Panc1 (cell line): Measurements from ENCODE around the gene VPS35L. TPM values are rescaled to one million over a fixed set of nuclear protein-coding genes. Genes with fewer than 3 reads are reported as not detected.
A peak's percentile ranks its signal among the peaks of the same experiment; 100 is the strongest.

Experiments used
- ATAC-seq: fragments of 200-7000 bp; cut with Tn5 transposase; 2 replicates; pipeline ENCODE4 v1.9.1; 2020; ENCODE audit warnings: mild to moderate bottlenecking, moderate library complexity
- BruUV-seq: library from RNA; stranded (reverse); fragments of 400-500 nt; replicated peaks from 2 replicates; lab custom pipeline; 2021; lab: Mats Ljungman, UMichigan
- CTCF ChIA-PET: fragments of 300-600 bp; sonication (Branson Sonifier 250); formaldehyde crosslinking; loops from one replicate; lab custom pipeline; 2022; ENCODE audit warnings: antibody characterized with exemption; lab: Charles Lee
- POLR2A ChIA-PET: fragments of 300-600 bp; sonication (Branson Sonifier 250); formaldehyde crosslinking; loops from one replicate; lab custom pipeline; 2022; ENCODE audit warnings: antibody characterized with exemption; lab: Charles Lee
- DNase-seq: peaks from one replicate; pipeline ENCODE4 v3.0.0-alpha.2; 2010; ENCODE audit warnings: low read depth, low spot score
- H3K27ac ChIP-seq: 2 replicates; pipeline ENCODE4 v1.5.1; 2011; ENCODE audit warnings: mild to moderate bottlenecking, low read length, inconsistent platforms
- H3K27me3 ChIP-seq: fragments of 200-500 bp; sonication (Bioruptor generic); 2 replicates; pipeline ENCODE4 v1.6.0; 2014; ENCODE audit warnings: low read length, inconsistent platforms; ENCODE audit not compliant: control insufficient read depth, insufficient read depth
- H3K36me3 ChIP-seq: fragments of 200-500 bp; sonication (Bioruptor generic); 2 replicates; pipeline ENCODE4 v1.5.1; 2014; ENCODE audit warnings: inconsistent platforms, mild to moderate bottlenecking, low read length, moderate library complexity; ENCODE audit not compliant: control insufficient read depth, insufficient read depth
- H3K4me1 ChIP-seq: 2 replicates; pipeline ENCODE4 v1.5.1; 2011; ENCODE audit warnings: inconsistent platforms, mild to moderate bottlenecking, low read length, moderate library complexity; ENCODE audit not compliant: control insufficient read depth, insufficient read depth
- H3K4me3 ChIP-seq, 2 experiments: 2 replicates each; pipeline ENCODE4 v1.5.1; 2011 to 2012; ENCODE audit warnings: low read depth in 2 of 2, low read length in 2 of 2, mild to moderate bottlenecking in 2 of 2, inconsistent platforms in 1 of 2, moderate library complexity in 1 of 2
- H3K9me3 ChIP-seq: fragments of 200-500 bp; sonication (Bioruptor generic); 2 replicates; pipeline ENCODE4 v1.5.1; 2014; ENCODE audit warnings: low read depth, mild to moderate bottlenecking, inconsistent platforms, low read length, moderate library complexity; ENCODE audit not compliant: control insufficient read depth, insufficient read depth
- POLR2AphosphoS5 ChIP-seq: IDR thresholded peaks from 2 replicates; pipeline ENCODE4 v1.6.1; 2012; ENCODE audit warnings: mild to moderate bottlenecking, low read depth, low read length, moderate library complexity
- REST ChIP-seq, 2 experiments: IDR thresholded peaks; 2 replicates each; pipeline ENCODE4 v1.6.1; 2011 to 2012; ENCODE audit warnings: low read depth in 2 of 2, control low read depth in 1 of 2, low read length in 1 of 2, mild to moderate bottlenecking in 1 of 2, moderate library complexity in 1 of 2; ENCODE audit not compliant: insufficient read depth in 1 of 2
- SIN3A ChIP-seq: IDR thresholded peaks from 2 replicates; pipeline ENCODE4 v1.6.1; 2012; ENCODE audit warnings: low read depth, mild to moderate bottlenecking, low read length, moderate library complexity, borderline replicate concordance; ENCODE audit not compliant: insufficient read depth
- TCF7L2 ChIP-seq: IDR thresholded peaks from 2 replicates; pipeline ENCODE4 v1.6.1; 2011; ENCODE audit warnings: mild to moderate bottlenecking, low read depth, low read length, inconsistent platforms
- in situ Hi-C: cut with HindIII; loops from 2 replicates; pipeline ENCODE4 v1.10.0; 2016; ENCODE audit warnings: low sequenced_read_pairs, low pct_unique_long_range_greater_than_20kb
- intact Hi-C: fragments of 100-400 bp; cut with micrococcal nuclease; formaldehyde crosslinking; loops from one replicate; pipeline ENCODE4 v1.10.0; 2022; ENCODE audit not compliant: unreplicated experiment
- total RNA-seq: library from RNA; stranded (reverse); gene quantifications from one replicate; pipeline ENCODE4 v1.2.1, GENCODE V29; 2021; ENCODE audit not compliant: unreplicated experiment
- TF ChIP-seq, protein P1 (sequence below): fragments of 450-650 bp; IDR thresholded peaks from 2 replicates; pipeline ENCODE4 v1.5.1; 2017; ENCODE audit warnings: mild to moderate bottlenecking

Gene VPS35L
- total RNA-seq, 1 experiment from 2014 or later, result 124 TPM

GRCh38 chr16:19703172-19703889 is 147.8 kb downstream of the VPS35L start:
- intact Hi-C loops (no loop called here), in situ Hi-C loops (no loop called here)
- H3K4me1 ChIP-seq, result peaks cover 8% of the 10 kb centered on the region
- H3K27me3 ChIP-seq, result no peaks in the 10 kb centered on the region
- TF ChIP-seq REST (IDR thresholded peaks at IDR 0.05; ENCODE audit: insufficient read depth in 1 of 2, low read depth in 2 of 2, low read length in 1 of 2) (no peak), TCF7L2 (no peak), POLR2AphosphoS5 (no peak), SIN3A (no peak)
- TF ChIP-seq, protein P1, sequence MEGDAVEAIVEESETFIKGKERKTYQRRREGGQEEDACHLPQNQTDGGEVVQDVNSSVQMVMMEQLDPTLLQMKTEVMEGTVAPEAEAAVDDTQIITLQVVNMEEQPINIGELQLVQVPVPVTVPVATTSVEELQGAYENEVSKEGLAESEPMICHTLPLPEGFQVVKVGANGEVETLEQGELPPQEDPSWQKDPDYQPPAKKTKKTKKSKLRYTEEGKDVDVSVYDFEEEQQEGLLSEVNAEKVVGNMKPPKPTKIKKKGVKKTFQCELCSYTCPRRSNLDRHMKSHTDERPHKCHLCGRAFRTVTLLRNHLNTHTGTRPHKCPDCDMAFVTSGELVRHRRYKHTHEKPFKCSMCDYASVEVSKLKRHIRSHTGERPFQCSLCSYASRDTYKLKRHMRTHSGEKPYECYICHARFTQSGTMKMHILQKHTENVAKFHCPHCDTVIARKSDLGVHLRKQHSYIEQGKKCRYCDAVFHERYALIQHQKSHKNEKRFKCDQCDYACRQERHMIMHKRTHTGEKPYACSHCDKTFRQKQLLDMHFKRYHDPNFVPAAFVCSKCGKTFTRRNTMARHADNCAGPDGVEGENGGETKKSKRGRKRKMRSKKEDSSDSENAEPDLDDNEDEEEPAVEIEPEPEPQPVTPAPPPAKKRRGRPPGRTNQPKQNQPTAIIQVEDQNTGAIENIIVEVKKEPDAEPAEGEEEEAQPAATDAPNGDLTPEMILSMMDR, result no peak
- H3K36me3 ChIP-seq, result peaks cover 3% of the 10 kb centered on the region; the same call in 1 of the 2 replicates
- H3K27ac ChIP-seq, result no peak overlapping the region
- no peaks in the 10 kb centered on the region for H3K9me3 ChIP-seq
- POLR2A ChIA-PET, result no interaction called here
- TSS peak; percentile 24 for BruUV-seq
- H3K4me3 ChIP-seq, result no peak overlapping the region
- DNase-seq, result no peak
- ATAC-seq, result no peak
- CTCF ChIA-PET, result no interaction called here

DNA sequence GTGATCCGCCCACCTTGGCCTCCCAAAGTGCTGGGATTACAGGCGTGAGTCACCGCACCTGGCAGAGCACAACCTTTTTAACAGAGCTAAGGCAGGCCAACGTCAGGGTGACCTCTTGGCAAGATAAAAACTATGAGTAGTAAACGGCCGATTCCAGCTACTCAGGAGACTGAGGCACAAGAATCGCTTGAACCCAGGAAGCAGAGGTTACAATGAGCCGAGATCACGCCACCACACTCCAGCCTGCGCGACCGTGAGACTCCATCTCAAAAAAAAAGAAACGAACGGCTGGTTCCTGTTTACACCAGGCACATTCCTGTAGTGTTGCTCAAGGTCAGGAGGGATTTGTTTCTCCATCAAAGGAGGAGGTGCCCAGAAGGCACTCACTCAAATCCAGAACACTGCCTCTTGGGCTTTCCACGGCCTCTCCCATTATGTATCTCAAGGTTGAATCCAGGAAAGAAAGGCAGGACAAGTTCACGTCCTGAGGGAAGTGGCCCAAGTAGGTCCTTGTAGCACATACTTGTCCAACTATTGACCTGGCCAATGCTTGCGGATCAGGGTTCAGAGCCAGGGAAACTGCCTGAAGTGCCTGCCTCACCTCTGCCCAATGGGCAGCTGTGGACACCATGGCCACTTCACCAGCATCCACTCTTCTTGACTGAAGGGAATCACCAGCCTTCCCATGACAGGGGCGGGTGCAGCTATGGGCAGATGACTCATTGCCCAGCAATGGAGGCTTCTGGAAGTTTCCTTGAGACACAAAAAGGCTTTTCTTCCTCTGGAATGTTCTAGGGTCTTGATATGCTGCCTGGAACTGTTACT is 149.0 kb downstream of the VPS35L start:
- H3K9me3 ChIP-seq, result no peaks in the 10 kb centered on the region
- ATAC-seq, result no peak
- H3K4me3 ChIP-seq, result no peak overlapping the region
- H3K36me3 ChIP-seq, result peaks cover 3% of the 10 kb centered on the region; the same call in 1 of the 2 replicates
- no peaks in the 10 kb centered on the region for H3K27me3 ChIP-seq
- TF ChIP-seq, protein P1, result no peak
- TF ChIP-seq TCF7L2, result no peak
- TF ChIP-seq SIN3A, result no peak
- no peak for TF ChIP-seq REST (IDR thresholded peaks at IDR 0.05; ENCODE audit: insufficient read depth in 1 of 2, low read depth in 2 of 2, low read length in 1 of 2)
- TF ChIP-seq POLR2AphosphoS5, result no peak
- no peak overlapping the region for H3K27ac ChIP-seq
- ChIA-PET CTCF (no interaction called here), POLR2A (no interaction called here)
- intact Hi-C loops (loop anchor here (5.0 kb wide), 1 partner anchor 183 kb away; no protein-coding TSS in a partner anchor), in situ Hi-C loops (no loop called here)
- DNase-seq, result no peak
- no TSS peak for BruUV-seq
- peaks cover 8% of the 10 kb centered on the region for H3K4me1 ChIP-seq
